Measurements from ENCODE around the gene XYLT1.

XYLT1 gene

DNA sequence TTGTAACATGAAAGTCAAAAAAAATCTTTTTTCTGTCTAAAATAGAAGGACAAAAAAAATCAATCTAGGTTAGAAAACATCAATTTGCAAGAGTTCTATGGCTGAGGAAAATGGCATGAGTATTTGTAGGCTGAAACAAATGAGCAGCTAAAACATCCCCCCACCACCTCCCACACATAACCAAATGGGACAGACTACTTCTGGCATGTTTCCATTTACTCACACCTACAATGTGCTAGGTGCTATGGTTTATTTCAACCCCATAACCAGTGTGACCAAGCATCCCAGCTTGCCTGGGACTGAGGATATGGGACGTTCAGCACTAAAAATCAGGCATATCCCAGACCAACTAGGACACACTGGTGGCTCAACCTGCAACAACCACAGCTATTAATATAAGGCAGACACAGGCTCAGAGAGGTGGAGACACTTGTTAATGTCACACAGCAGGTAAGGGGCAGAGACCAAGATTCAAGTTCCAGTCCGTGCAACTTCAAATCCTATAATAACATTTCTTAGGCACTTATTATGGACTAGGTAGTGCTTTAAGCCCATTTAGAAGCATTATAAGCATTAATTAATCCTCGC is 96.0 kb downstream of the XYLT1 start:
- CTCF ChIA-PET: no interaction called here
- Histone ChIP-seq H3K4me1 (ENCODE audit: control insufficient read depth, insufficient read depth, low read length) (no peaks in the 10 kb centered on the region), H3K27ac (ENCODE audit: extremely low read depth, low read depth, low read length) (no peak overlapping the region), H3K4me3 (ENCODE audit: low read depth, low read length) (no peak overlapping the region), H3K9me3 (ENCODE audit: control insufficient read depth, insufficient read depth, low read depth, low read length) (no peaks in the 10 kb centered on the region), H3K36me3 (ENCODE audit: control insufficient read depth in 2 of 2, insufficient read depth in 1 of 2, low read length in 2 of 2) (no peaks in the 10 kb centered on the region)
- TF ChIP-seq ZFP41 (tag by site-specific recombination; IDR thresholded peaks at IDR 0.05; ENCODE audit: borderline replicate concordance) (no peak), ZNF146 (tag by site-specific recombination; IDR thresholded peaks at IDR 0.05) (no peak), ZXDB (tag by site-specific recombination; IDR thresholded peaks at IDR 0.05) (no peak), ZNF777 (tag by site-specific recombination; IDR thresholded peaks at IDR 0.05; ENCODE audit: borderline replicate concordance) (no peak)
- TF ChIP-seq, protein P1, sequence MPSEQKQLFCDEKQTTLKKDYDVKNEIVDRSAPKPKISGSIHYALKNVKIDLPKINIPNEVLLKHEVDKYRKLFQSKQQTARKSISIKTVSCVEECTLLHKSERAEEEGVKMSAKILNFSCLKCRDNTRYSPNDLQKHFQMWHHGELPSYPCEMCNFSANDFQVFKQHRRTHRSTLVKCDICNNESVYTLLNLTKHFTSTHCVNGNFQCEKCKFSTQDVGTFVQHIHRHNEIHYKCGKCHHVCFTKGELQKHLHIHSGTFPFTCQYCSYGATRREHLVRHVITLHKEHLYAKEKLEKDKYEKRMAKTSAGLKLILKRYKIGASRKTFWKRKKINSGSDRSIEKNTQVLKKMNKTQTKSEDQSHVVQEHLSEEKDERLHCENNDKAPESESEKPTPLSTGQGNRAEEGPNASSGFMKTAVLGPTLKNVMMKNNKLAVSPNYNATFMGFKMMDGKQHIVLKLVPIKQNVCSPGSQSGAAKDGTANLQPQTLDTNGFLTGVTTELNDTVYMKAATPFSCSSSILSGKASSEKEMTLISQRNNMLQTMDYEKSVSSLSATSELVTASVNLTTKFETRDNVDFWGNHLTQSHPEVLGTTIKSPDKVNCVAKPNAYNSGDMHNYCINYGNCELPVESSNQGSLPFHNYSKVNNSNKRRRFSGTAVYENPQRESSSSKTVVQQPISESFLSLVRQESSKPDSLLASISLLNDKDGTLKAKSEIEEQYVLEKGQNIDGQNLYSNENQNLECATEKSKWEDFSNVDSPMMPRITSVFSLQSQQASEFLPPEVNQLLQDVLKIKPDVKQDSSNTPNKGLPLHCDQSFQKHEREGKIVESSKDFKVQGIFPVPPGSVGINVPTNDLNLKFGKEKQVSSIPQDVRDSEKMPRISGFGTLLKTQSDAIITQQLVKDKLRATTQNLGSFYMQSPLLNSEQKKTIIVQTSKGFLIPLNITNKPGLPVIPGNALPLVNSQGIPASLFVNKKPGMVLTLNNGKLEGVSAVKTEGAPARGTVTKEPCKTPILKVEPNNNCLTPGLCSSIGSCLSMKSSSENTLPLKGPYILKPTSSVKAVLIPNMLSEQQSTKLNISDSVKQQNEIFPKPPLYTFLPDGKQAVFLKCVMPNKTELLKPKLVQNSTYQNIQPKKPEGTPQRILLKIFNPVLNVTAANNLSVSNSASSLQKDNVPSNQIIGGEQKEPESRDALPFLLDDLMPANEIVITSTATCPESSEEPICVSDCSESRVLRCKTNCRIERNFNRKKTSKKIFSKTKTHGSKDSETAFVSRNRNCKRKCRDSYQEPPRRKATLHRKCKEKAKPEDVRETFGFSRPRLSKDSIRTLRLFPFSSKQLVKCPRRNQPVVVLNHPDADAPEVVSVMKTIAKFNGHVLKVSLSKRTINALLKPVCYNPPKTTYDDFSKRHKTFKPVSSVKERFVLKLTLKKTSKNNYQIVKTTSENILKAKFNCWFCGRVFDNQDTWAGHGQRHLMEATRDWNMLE (tag by site-specific recombination; conservative IDR thresholded peaks at IDR 0.05; ENCODE audit: low read depth): no peak
- TF ChIP-seq, protein P2, sequence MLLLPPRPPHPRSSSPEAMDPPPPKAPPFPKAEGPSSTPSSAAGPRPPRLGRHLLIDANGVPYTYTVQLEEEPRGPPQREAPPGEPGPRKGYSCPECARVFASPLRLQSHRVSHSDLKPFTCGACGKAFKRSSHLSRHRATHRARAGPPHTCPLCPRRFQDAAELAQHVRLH (tag by site-specific recombination; IDR thresholded peaks at IDR 0.05): no peak
- POLR2A ChIA-PET: no interaction called here

DNA sequence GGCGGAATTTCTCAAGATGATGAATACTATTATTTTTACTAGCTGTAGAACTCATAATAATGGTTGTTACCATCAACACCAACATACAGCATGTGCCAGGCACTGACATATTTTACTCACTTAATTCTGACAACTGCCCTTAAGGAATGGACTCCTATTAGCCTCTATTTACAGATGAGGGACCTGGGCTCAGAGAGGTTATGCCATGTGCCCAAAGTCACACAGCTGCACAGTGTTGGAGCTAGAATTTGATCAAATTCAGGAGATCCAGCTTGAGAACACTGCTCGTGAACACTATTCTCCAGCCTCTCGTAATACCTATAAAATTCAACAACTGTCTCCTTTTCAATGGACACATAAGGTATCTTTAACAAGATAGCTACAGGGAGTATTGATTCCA is 97.2 kb downstream of the XYLT1 start:
- no peaks in the 10 kb centered on the region for H3K4me1 ChIP-seq (ENCODE audit: control insufficient read depth, insufficient read depth, low read length)
- POLR2A ChIA-PET: no interaction called here
- TF ChIP-seq ZSCAN30 (tag by site-specific recombination; IDR thresholded peaks at IDR 0.05): no peak
- no peaks in the 10 kb centered on the region for H3K9me3 ChIP-seq (ENCODE audit: control insufficient read depth, insufficient read depth, low read depth, low read length)
- no peak overlapping the region for H3K27ac ChIP-seq (ENCODE audit: extremely low read depth, low read depth, low read length)
- CTCF ChIA-PET: no interaction called here
- H3K4me3 ChIP-seq (ENCODE audit: low read depth, low read length): no peak overlapping the region
- H3K36me3 ChIP-seq (ENCODE audit: control insufficient read depth in 2 of 2, insufficient read depth in 1 of 2, low read length in 2 of 2): no peaks in the 10 kb centered on the region

DNA sequence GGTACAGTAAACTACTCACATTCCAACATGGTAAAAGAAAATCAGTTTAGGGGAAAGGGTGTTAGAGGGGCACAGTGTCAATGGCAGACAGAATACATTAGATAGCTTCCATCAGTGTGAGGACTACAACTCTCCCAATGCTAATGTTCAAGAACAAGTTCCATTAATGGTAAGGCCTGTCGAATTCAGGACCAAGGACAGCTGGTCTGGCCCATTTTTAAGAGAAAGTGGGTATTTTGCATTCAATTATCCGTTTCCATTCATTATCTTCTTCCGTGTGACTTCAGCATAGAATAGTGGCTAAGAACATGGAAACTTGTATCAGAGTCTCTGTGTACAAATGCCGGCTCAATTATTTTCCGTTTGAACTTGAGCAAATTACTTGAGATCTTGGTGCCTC is 98.4 kb downstream of the XYLT1 start:
- POLR2A ChIA-PET: no interaction called here
- CTCF ChIA-PET: no interaction called here

More for the DNA sequence above, 98.4 kb downstream of the XYLT1 start:
- no peak overlapping the region for H3K4me3 ChIP-seq (ENCODE audit: low read depth, low read length)
- no peak for TF ChIP-seq ZNF292 (tag by site-specific recombination; IDR thresholded peaks at IDR 0.05; ENCODE audit: borderline replicate concordance, low read depth)
- TF ChIP-seq, protein P3, sequence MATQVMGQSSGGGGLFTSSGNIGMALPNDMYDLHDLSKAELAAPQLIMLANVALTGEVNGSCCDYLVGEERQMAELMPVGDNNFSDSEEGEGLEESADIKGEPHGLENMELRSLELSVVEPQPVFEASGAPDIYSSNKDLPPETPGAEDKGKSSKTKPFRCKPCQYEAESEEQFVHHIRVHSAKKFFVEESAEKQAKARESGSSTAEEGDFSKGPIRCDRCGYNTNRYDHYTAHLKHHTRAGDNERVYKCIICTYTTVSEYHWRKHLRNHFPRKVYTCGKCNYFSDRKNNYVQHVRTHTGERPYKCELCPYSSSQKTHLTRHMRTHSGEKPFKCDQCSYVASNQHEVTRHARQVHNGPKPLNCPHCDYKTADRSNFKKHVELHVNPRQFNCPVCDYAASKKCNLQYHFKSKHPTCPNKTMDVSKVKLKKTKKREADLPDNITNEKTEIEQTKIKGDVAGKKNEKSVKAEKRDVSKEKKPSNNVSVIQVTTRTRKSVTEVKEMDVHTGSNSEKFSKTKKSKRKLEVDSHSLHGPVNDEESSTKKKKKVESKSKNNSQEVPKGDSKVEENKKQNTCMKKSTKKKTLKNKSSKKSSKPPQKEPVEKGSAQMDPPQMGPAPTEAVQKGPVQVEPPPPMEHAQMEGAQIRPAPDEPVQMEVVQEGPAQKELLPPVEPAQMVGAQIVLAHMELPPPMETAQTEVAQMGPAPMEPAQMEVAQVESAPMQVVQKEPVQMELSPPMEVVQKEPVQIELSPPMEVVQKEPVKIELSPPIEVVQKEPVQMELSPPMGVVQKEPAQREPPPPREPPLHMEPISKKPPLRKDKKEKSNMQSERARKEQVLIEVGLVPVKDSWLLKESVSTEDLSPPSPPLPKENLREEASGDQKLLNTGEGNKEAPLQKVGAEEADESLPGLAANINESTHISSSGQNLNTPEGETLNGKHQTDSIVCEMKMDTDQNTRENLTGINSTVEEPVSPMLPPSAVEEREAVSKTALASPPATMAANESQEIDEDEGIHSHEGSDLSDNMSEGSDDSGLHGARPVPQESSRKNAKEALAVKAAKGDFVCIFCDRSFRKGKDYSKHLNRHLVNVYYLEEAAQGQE (tag by site-specific recombination; IDR thresholded peaks at IDR 0.05): peak; percentile 79
- no peak overlapping the region for H3K27ac ChIP-seq (ENCODE audit: extremely low read depth, low read depth, low read length)
- H3K36me3 ChIP-seq (ENCODE audit: control insufficient read depth in 2 of 2, insufficient read depth in 1 of 2, low read length in 2 of 2): no peaks in the 10 kb centered on the region
- no peaks in the 10 kb centered on the region for H3K4me1 ChIP-seq (ENCODE audit: control insufficient read depth, insufficient read depth, low read length)
- H3K9me3 ChIP-seq (ENCODE audit: control insufficient read depth, insufficient read depth, low read depth, low read length): no peaks in the 10 kb centered on the region

All from HEK293 (cell line).